Measurements from ENCODE around the gene RBM20. TPM values are rescaled to one million over a fixed set of nuclear protein-coding genes. Genes with fewer than 3 reads are reported as not detected.
"Not testable (repeated sequence)": the region's sequence is repeated elsewhere in the genome, so short reads cannot be mapped to it uniquely, and the experiment has no call there.

RBM20 gene
- total RNA-seq, 1 donor from 2014 or later = 4.6 TPM

DNA sequence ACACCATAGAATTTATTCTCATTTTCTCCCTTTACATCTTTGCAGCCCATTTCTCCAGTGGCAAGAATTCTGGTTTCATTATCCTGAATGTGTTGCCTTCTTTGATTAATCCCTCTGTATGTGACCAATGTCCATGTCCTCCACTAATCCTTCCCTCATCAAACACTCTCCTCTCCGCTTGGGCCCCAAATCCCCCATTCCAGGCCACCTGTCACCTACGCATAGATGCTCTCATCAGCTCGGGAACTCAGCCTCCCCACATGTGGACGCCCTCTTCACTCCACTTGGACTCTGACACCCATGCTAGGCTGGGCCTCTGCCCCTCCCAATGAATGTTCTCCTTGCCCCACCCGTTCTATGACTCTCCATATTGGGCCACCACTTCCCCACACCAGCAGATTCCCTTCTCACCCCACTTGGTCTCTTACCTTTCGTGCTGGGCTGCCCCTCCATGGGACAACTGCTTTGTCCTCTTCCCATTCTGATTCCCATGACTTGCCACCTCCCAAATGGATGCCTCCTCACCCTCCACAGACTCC lies 18.7 kb upstream of the RBM20 start:
- DNase-seq (ENCODE audit: low spot score) = no peak

DNA sequence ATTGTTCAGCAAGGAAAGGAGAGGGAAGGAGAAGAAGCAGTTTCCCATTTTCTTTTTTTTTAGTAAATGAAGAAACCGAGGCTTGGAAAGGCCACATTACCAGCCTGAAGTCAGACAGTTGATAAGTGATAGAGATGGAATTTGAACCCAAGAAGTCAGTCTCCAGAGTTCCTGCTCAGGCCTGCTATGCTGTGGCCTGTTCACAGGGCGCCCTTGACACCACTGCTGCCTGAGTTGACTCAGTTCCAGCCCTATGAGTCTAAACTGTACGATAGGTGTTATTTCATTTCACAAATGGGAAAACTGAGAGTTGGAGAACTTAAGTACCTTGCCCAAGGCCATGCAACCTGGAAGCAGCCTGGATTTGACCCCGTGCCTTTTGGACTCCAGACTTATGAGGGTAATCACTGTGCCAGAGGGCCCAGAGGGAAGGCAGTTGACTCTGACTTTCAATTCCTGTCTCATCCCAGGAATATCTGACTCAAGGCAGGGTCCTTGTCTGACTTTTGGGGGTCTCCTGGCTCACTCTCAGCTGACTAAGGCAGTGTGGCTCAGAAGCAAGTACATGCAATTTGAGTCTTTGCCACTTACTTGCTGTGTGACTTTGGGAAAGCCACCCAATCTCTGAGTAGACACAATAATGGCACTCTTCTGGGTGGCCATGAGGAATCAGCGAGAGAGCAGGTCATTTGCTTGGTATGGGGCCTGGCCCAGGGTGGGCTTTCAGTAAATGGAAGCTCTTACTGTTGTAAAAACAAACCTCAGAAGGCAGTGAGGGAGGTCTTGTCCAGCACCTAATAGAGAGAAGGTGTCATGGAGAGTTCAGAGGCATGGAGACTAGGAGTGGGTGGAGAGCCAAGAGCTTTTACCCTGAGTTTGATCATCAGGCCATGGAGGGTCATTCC lies 17.9 kb upstream of the RBM20 start:
- DNase-seq (ENCODE audit: low spot score) = no peak

DNA sequence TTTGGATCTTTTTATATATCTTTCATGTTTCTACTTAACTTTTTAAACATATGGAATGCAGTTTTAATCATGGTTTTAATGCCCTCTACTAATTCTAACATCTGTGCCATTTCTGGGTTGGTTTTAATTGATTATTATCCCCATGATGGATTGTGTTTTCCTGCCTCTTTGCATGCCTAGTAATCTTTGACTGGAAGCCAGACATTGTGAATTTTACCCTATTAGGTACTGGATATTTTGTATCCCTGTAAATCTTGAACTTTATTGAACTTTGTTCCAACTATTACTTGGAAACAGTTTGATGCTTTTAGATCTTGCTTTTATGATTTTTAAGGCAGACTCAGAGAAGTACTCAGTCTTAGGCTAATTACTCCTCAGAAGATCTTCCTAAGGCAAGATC lies 16.0 kb upstream of the RBM20 start:
- DNase-seq (ENCODE audit: low spot score) = no peak

DNA sequence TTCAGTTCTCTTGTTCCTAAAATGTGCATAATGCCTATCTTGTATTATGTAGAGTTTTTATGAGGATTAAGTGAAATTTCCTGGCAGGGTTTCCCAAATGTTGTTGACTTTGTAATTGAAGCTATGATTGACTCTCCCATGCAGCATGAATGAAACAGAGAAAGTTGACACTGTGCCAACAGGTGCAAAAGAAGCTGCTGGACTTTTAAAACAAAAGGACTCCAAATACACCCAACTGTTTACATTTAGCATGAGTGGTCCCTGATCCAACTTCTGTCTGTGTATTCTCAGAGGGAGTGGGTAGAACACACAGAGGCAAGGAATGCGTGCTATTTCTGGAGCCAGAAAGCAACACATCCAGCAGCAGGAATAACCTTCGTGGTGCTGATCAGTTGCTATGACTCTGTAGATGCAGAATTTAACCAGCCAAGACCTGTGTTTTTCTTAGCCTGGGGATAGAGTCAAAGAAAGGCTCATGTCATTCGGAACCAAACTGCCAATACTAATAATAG lies 14.4 kb upstream of the RBM20 start:
- no peak for DNase-seq (ENCODE audit: low spot score)

DNA sequence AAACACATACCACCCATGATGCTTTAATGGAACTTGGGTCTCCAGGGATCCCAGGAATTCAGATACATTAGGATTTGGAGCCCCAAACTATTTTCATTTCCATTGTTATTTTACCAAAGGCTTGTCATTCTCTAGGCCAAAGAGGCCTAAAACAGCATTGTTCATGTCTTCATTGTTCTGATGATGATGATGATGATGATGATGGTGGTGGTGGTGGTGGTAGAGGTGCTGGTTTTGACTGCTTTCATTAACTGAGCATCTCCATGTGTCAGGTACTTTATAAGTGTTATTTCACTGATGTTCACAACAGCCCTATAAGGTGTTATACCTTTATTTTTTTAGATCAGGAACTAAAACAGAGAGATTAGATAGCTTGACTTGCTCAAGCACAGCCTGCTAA lies 12.2 kb upstream of the RBM20 start:
- DNase-seq (ENCODE audit: low spot score) = no peak

DNA sequence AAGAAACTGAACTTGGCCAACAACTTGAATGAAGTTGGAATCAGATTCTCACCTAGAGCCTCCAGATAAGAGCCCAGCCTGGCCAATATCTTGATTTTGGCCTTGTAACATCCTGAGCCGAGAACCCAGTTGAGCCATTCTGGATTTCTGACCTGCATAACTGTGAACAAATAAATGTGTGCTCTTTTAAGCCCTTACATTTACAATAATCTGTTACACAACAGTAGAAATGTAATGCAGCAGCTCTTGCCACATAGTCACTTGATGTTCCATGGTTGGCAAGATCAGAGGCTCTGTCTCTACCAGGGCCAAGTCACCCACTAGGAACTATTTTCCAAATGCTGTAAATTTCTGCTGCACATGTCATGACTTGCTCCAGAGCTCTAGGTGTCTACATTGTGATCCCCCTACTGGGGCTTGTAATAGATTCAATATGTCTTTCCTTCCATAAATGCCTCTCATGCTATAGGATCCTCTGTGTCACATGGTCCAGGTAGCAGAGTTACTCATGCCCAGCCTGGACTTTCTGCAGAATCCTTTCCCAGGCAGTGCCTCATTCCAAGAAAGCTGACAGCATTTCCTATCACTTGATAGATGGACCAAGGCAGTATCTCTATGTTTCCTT lies 11.4 kb upstream of the RBM20 start:
- no peak for DNase-seq (ENCODE audit: low spot score)

DNA sequence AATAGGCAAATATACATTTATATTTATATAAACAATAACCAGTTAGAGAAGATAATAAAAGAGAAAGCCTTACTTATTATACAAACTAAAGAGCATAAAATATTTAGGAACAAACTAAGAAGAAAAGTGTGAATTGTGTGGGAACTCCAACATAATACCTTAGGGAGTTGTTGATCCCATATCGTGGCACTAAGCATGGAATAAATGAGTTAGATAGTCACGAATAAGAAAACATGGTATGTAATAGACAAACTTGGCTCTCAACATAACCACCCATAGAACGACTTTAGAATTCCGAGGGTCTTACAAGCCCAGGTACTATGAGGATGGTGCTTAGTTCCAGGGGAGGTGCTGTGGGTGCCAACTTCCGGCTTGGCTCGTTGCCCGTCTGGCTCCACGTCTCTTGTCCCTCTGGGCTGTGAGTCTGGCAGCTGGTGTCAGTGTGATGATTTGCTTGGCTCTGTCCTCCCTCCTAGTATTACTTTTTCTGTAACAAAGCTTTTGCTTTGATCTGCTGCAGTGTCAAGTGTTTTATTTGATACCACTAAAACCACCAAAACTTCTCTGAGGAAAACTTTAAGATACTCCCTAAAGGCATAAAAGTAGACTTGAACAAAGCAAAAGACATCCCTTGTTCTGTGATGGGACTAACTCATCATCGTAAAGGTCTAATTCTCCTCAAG lies 9.5 kb upstream of the RBM20 start:
- no peak for DNase-seq (ENCODE audit: low spot score)

DNA sequence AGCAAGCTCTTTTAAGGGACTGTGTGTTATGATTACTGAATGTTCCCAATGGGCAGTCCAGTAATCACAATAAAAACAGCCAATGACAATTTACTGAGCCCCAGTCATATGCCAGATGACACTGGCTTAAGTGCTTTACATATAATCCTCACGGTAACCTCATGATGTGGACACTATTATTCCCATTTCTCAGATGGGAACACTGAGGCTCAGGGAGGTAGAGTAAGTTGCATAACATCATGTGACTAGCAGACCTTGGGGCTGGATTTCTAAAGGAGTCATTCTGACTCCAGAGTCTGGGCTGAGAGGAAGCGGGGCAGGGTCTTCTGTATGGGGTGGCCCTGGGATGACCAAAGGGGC lies 7.6 kb upstream of the RBM20 start:
- DNase-seq (ENCODE audit: low spot score) = no peak

DNA sequence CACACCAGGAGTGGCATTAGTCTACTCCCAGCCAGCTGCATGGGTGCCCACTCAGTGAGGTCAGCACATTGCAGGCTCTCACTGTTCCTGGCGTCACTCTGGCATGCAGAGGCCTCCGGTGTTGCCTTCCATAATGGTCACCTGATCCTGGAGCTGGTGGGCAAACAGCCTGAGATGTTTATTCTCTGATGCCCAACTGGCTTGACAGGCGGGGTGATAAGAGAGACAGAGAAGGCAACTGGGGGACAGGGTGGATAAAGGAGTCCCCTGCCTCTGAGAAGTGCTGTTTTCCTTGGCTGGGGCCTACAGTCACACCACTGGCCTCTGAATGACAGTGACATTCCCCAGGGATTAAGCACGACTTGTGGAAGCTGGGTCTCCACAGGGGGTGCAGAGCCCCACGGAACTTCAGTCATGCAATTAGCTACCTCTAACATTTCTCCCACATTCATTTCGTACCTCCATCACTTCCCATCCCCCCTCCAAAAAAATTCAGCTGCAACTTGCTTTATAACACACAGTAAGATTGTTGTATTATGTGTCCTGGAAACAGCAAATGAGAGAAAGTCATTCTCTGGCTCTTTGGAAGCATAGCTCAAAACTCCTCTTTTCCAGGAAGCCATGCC lies 7.1 kb upstream of the RBM20 start:
- DNase-seq (ENCODE audit: low spot score) = no peak

DNA sequence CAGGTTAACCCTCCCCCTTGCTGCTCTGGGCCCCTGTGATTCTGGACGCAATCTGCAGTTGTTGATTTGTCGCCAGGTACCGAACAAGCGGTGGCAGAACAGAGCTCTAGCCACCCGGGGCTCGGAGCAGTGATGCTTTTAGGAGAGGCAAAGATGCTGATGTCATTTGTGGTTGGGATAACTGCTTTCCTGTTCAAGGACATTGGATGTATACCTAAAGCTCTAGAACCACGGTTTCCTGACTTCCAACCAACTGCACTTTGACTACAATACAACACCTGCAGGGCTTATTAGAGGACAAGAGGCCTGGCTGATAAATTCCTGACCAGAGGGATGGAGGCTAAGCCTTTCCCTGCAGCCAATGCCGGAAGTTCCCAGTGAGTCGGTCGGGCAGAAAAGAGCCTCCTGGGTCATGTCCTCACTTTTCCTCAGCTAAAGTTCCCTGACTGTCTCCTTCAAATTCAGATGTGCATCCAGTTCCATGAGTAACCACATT lies 6.5 kb upstream of the RBM20 start:
- DNase-seq (ENCODE audit: low spot score) = no peak

DNA sequence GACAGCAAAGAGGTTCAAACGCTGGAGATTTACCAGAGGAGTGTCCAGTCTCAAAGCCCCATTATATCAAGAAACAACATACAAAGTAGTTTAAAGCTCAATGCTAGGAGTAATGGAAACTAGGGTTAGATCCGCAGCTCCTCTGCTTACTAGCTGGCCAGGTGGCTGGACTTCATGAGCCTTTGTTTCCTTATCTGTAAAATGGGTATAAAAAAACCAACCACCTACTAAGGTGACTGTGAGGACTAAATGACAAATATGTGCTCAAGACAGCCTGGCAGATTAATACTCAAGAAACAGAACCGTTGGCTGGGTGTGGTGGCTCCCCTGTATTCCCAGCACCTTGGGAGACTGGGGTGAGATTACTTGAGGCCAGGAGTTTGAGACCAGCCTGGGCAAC lies 5.8 kb upstream of the RBM20 start:
- no peak for DNase-seq (ENCODE audit: low spot score)

DNA sequence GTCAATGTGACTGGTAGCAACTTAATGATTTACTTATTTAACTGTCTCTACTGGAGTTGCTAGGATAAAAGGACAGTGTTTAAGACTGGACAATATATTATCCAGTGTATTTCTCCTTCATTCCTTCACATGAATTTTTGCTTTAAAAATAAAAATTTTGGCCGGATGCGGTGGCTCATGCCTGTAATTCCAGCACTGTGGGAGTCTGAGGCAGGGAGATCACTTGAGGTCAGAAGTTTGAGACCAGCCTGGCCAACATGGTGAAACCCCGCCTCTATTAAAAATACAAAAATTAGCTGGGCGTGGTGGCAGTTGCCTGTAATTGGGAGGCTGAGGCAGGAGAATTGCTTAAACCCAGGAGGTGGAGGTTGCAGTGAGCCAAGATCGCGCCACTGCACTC lies 5.1 kb upstream of the RBM20 start:
- DNase-seq (ENCODE audit: low spot score) = not testable (repeated sequence)

DNA sequence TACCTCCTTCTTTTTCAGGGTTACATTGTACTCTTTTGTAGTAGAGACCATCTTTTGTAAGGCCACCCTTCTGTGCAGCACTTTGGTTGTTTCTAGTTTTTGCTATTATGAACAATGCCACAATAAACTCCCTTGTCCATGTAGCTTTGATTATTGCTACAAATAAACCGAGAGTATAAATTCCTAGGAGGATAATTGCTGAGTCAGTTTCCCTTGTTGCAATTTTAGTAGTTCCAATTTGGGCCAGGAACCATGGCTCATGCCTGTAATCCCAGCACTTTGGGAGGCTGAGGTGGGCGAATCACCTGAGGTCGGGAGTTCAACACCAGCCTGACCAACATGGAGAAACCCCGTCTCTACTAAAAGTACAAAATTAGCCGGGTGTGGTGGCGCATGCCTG lies 4.3 kb upstream of the RBM20 start:
- not testable (repeated sequence) for DNase-seq (ENCODE audit: low spot score)

DNA sequence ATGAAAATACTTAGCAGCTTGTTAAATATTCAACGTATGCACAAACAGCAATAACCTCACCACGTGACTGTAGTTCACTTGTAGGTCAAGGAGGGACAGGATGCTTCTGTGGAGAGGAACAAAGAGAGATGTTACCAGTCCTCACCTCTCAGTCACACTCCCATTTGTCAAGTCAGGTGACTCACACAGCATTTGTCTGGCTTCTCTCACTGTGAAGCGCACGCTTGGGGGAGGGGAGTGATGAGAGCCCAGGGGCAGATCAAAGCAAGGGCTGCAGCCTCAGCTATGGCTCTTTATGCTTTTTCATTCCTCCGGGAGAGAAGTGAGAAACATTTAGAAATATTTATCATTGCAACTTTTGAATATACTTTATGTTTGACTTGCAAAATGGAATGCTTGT lies 2.9 kb upstream of the RBM20 start:
- no peak for DNase-seq (ENCODE audit: low spot score)

DNA sequence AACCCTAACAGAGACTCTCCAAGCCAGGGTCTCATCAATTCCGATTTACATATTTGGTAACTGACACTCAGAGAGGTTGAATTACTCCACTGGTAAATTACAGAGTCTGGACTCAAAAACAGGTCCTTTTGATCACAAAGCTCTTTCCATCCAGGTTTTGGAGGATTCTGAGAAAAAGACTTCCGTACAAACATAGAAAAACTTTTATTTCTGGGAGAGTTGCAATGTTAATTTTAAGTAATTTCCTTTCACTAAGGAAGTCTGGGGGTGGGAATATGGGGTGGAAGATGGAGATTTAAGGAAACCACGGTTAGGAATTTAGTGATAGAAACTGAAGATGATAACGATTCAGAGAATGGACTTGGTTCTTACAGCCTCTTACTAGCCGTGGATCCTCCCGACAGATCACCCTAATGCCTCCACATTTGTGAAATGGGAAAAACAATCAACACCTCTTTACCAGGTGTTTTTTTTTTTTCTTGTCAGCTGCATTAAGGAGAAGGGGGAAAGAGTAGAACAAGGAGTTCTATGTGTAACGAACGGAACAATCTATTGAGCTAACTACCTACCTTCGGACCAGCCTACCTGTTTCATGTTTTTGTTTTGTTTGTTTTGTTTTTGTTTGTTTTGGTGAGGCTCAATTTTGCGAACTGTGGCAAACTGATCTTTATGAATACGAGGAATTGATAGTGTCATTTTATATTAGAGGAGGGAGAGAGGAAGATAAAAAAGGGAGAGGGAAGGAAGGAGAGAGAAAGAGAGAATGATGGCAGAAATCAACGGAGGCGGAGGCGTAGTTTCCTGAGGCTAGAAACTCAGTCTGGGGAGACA lies 1.7 kb upstream of the RBM20 start:
- no peak for DNase-seq (ENCODE audit: low spot score)

DNA sequence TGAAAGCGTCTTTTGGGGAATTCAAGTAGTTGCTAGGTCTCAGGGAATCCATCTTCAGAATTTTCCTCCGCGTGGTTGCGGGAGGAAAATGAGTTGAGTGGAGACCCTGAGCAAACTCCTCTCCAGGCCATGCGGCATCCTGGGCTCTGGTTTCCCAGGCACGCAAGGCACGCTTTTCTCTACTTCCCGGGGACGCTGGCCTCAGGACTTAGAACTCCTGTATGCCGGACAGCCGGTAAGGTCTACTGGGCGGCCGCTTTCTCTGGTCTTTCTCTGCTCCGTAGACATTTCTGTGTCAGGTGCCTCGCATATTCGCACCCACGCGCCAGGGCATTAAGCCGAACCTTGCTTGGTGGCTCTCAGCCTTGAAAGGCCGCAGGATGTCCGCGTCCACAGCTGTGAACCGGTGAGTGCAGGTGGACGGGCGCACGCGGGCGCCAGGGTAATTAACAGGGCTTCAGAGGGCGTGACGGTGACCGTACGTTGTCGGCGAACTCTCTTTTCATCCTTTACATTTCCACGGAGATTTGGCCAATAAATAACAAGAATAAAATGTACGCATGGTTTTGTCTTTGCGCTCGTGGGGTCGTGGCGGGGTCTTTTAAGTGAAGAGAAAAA lies 992 bp upstream of the RBM20 start:
- DNase-seq (ENCODE audit: low spot score) = no peak

DNA sequence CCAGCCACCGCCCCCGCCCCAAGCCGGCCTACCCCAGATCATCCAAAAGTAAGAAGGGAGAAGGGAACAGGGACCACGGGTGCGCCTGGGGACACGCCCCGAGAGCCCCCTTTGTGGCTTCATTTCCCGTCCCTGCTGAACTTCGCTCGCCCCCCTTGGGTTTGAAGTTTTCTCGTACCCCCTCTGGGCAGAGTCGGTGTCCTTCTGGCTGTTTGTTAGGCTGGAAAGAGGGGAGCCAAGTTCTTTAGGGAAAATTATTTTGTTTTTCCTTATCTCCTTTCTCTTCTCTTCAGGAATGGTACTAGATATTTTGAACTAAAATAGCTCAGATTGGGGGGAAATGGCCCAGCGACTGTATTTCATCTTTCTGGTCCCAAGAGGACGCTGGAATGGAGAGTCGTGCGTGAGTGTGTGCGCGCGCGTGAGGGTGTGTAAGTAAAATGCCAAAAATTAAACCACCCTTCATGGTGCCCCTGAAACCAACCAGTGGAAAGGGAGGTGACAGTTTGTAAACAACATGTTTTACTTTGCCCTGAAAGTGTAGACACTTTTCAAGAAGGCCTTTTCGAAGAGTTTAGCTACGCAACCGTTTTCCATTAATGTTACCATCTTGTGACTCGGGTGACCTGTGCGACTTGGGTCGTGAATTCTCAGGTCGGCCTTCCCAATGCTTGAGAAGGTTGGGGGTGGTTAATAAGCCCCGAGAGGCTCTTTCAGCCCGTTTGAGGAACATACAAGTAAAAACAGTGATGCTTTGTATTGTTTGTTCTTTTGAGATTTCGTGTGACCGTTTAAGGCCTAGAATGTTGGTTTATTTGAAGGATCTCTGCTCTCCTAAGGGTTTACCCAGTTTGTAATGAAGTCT lies 694 bp downstream of the RBM20 start:
- DNase-seq (ENCODE audit: low spot score) = no peak

DNA sequence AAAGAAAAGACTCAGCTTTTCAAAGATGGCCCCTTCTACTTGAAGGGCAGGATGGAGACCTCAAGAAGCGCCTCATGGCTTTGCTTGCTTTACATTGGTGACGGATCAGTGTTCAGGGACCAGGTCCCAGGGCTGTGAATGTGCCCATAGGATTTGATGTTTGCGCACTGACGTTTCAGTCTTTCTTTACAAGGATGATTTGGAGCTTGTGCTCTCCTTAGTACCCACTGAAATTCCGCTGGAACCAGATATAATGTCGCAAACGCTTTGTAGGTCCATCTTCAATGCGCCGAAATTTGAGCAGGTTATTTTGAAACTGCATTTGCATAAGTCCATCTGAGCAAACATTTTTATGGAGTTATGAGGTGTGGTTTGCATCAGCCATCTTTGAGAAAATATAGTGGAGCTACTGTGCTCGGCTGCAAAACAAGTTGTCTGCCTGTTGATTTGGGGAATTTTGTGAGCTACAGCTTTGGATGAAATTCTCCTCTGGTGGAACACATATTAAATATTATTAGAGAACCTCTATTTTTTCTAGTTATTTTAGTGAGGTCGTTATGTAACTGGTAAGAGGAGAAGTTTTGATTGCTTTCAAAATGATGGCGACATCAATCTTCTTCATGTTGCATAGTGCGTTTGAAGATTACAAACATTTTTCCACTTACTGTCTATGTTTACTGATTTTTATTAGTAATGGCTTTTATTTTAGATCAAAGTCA lies 2.4 kb downstream of the RBM20 start:
- DNase-seq (ENCODE audit: low spot score) = no peak
